ENCODE results near the gene SMYD3.
"Not testable (repeated sequence)": the region's sequence is repeated elsewhere in the genome, so short reads cannot be mapped to it uniquely, and the experiment has no call there.

Gene SMYD3

DNA sequence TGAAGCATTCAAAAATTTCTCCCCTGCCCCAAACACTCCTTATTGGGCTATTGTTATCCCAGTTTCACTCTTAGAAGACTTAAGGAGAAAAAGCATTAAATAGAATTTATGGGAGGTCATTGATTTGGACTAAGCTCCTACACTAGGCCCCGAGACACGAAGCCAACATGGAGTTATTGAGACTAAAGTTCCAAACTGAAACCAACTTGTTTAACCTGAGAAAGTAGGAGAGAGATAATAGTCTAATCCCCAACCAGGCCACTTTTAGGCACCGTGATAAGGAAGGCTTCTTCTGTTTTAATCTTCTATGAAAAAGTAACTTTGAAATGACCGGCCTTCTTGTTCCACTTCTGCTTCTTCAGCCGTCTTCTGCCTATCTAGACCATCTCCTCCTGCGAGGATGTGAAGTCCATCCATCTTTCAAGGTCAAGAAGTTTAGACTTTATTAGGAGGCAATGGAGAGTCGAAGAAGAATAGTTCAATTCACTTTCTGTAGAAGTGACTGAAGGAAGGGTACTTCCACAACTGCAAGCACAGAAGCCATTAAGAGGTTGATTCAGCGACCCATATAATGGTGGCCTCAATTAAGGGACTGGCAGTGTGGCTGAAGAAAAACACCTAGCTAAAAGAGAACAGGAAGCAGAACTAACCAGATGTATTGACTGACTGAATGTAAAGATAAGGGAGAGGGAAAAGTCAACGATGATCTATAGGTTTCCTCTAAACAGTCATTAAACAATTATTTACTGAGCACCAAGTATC lies 428.8 kb downstream of the SMYD3 start:
- no peak for DNase-seq
- Histone ChIP-seq H3K27me3 (no peaks in the 10 kb centered on the region), H3K9me3 (no peaks in the 10 kb centered on the region), H3K4me1 (peaks cover 20% of the 10 kb centered on the region), H3K36me3 (no peaks in the 10 kb centered on the region), H3K4me3 (ENCODE audit: low read depth, low read length) (no peak overlapping the region)
- TF ChIP-seq, protein P1, sequence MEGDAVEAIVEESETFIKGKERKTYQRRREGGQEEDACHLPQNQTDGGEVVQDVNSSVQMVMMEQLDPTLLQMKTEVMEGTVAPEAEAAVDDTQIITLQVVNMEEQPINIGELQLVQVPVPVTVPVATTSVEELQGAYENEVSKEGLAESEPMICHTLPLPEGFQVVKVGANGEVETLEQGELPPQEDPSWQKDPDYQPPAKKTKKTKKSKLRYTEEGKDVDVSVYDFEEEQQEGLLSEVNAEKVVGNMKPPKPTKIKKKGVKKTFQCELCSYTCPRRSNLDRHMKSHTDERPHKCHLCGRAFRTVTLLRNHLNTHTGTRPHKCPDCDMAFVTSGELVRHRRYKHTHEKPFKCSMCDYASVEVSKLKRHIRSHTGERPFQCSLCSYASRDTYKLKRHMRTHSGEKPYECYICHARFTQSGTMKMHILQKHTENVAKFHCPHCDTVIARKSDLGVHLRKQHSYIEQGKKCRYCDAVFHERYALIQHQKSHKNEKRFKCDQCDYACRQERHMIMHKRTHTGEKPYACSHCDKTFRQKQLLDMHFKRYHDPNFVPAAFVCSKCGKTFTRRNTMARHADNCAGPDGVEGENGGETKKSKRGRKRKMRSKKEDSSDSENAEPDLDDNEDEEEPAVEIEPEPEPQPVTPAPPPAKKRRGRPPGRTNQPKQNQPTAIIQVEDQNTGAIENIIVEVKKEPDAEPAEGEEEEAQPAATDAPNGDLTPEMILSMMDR (IDR thresholded peaks at IDR 0.05; ENCODE audit: low read depth, low read length) = no peak

DNA sequence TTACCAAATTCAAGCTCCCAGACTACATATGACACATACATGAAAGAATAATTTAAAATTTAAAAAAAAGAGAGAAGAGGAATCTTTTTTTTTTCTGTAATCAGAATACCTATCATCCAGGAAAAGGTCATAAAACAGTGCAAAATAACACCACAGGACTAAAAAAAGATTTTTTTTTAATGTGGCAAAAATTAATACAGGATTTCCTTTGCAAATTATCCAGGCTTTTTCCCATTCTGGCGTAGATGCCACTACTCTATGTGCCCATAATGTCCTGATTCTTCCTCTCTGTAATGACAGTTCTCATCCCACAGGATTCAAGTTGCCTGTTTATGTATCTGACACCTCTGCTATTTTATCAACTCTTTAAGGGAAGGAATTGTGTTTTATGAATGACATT lies 429.6 kb downstream of the SMYD3 start:
- no peak for DNase-seq
- Histone ChIP-seq H3K4me1 (peaks cover 20% of the 10 kb centered on the region), H3K27me3 (no peaks in the 10 kb centered on the region), H3K36me3 (no peaks in the 10 kb centered on the region), H3K4me3 (ENCODE audit: low read depth, low read length) (no peak overlapping the region), H3K9me3 (no peaks in the 10 kb centered on the region)
- TF ChIP-seq, protein P1 (IDR thresholded peaks at IDR 0.05; ENCODE audit: low read depth, low read length) = no peak

DNA sequence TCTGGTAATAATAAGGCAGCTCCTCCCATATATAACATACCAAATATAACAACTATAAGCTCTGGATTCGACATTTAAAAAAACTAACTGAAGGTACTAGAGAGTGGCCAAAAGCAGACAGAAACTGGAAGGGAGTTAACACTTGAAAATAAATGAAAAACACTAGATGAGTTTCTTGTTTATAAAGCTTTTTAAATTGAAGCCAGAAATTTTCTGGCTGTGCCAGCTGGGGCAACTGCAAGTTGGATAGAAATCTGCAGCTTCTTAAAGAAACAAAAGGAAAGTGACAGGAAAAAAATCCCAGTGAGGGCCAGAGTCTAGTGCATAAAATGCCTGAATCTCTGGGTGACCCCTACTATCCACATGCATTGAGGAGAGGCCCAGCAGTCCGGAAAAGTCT lies 432.7 kb downstream of the SMYD3 start:
- Histone ChIP-seq H3K4me1 (peaks cover 37% of the 10 kb centered on the region), H3K4me3 (ENCODE audit: low read depth, low read length) (no peak overlapping the region), H3K9me3 (no peaks in the 10 kb centered on the region), H3K36me3 (no peaks in the 10 kb centered on the region), H3K27me3 (no peaks in the 10 kb centered on the region)
- TF ChIP-seq, protein P1 (IDR thresholded peaks at IDR 0.05; ENCODE audit: low read depth, low read length) = no peak
- no peak for DNase-seq

DNA sequence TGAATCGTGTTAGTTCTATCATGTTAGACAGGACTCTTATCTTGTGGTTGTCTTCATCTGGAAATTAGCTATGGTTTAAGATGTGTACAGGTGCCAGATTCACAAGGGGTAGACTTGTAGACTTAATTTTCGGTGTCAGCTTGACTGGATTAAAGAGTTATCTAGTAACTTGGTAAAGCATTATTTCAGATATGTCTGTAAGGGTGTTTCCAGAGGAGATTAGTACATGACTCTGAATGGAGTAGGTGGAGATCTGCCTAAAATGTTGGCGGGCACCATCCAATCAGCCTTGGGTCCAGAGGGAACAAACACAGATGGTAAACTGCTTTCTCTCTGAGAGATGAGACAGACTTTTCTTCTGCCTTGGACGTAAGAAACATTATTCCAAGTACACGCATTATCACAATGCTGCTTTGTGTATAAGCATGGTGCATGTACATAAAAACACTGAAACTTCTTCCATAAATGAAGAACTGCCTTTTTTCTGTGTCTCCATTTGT lies 434.6 kb downstream of the SMYD3 start:
- Histone ChIP-seq H3K27me3 (no peaks in the 10 kb centered on the region), H3K9me3 (no peaks in the 10 kb centered on the region), H3K36me3 (no peaks in the 10 kb centered on the region), H3K4me1 (peaks cover 46% of the 10 kb centered on the region), H3K4me3 (ENCODE audit: low read depth, low read length) (no peak overlapping the region)
- no peak for DNase-seq
- TF ChIP-seq, protein P1 (IDR thresholded peaks at IDR 0.05; ENCODE audit: low read depth, low read length) = no peak

DNA sequence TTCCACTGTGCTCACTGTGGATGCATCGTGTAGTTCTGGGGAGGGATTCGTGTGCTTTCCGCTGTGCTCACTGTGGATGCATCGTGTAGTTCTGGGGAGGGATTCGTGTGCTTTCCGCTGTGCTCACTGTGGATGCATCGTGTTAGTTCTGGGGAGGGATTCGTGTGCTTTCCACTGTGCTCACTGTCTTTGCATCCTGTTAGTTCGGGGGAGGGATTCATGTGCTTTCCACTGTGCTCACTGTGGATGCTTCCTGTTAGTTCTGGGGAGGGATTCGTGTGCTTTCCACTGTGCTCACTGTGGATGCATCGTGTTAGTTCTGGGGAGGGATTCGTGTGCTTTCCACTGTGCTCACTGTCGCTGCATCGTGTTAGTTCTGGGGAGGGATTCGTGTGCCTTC lies 435.1 kb downstream of the SMYD3 start:
- not testable (repeated sequence) for H3K27me3 ChIP-seq; H3K36me3 ChIP-seq; H3K9me3 ChIP-seq; H3K4me3 ChIP-seq (ENCODE audit: low read depth, low read length); DNase-seq
- H3K4me1 ChIP-seq = peaks cover 49% of the 10 kb centered on the region

DNA sequence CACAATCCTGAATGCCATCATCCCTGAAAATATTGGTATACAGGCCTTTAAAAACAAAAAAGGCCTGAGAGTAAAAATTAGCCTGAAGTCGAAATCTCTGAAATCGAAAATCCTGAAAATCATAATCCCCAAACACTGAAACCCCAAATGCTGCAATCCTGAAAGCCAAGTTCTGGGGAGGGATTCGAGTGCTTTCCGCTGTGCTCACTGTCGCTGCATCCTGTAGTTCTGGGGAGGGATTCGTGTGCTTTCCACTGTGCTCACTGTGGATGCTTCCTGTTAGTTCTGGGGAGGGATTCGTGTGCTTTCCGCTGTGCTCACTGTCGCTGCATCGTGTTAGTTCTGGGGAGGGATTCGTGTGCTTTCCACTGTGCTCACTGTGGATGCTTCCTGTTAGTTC lies 435.5 kb downstream of the SMYD3 start:
- DNase-seq; H3K4me3 ChIP-seq (ENCODE audit: low read depth, low read length); H3K9me3 ChIP-seq; H3K36me3 ChIP-seq; H3K27me3 ChIP-seq: not testable (repeated sequence)
- H3K4me1 ChIP-seq = peaks cover 49% of the 10 kb centered on the region

DNA sequence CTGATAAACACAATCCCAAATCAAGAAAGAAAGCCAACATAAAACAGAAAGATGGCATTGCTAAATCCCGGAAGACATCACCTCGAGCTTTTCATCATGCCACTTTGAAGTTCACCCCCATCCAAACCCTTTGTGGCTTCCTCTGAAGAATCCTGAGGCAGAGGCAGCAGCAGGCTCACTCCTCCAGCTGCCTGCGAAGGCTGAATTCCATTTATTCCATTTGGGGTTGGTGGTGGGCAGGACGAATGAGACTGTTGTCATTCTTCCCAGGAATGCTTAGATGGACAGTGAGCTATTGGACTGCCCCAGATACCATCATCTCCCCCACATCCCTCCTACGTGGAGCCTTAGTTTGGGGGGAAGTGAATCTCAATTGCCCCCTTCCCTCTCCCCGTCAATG lies 437.5 kb downstream of the SMYD3 start:
- peaks cover 51% of the 10 kb centered on the region for H3K4me1 ChIP-seq
- no peaks in the 10 kb centered on the region for H3K36me3 ChIP-seq
- TF ChIP-seq, protein P1 (IDR thresholded peaks at IDR 0.05; ENCODE audit: low read depth, low read length) = no peak
- H3K27me3 ChIP-seq = no peaks in the 10 kb centered on the region
- no peak for DNase-seq
- no peaks in the 10 kb centered on the region for H3K9me3 ChIP-seq
- H3K4me3 ChIP-seq (ENCODE audit: low read depth, low read length) = no peak overlapping the region
